Heart left ventricle (tissue), 13 donors: Measurements from ENCODE around the gene SORBS1.

Experiments used
- CTCF ChIP-seq, 12 donors: fragments of 200-600 bp; sonication (generic) in 4 of 12; IDR thresholded peaks; one replicate each; pipeline versions ENCODE4 v1.5.0 to v1.8.0; 2018 to 2022; ENCODE audit warnings: antibody characterized with exemption in 12 of 12, mild to moderate bottlenecking in 5 of 12
- POLR2A ChIP-seq, 2 donors: fragments of 450-650 bp; IDR thresholded peaks; one replicate each; pipeline ENCODE4 v1.6.1; 2017; ENCODE audit warnings: antibody characterized with exemption in 2 of 2, mild to moderate bottlenecking in 2 of 2, moderate library complexity in 2 of 2
- donor health status: ischemic (EF 13 %, LVEDD 7.1; RV severe dilation, severe dysfunction).
- donor health status: DM: no; HTN: yes; CAD: no.
- donor health status: DM: no; HTN: no; CAD: no.
- donor health status: ischemic (EF 25% LVEDD 6.9; RV normal size, moderate dysfunction).
- donor health status: ischemic (EF 25% LVEDD 5.7; RV mildly dilated, moderate dysfunction).
- donor health status: ischemic (EF 35%, LVEDD 5.7; RV mildly dilated, moderate dysfunction).
- donor health status: nonischemic (EF 11% LVEDD 7.7; RV severe dilation, severe dysfunction).
- donor health status: DM: yes; HTN: yes; CAD: no.
- donor health status: PGD.
- donor health status: ischemic (EF 29% LVEDD 5.4; RV normal size, mild dysfunction).
- donor health status: nonischemic (EF 23%, LVEDD 6.1; RV moderate dilation, normal function).

- TF ChIP-seq CTCF (IDR thresholded peaks at IDR 0.05) (no peak), POLR2A (IDR thresholded peaks at IDR 0.05) (no peak)
Observed at GRCh38 chr10:95536017-95536416, 25.2 kb downstream of the SORBS1 start.
